H9 (cell line): ENCODE results near the gene CACNG8. TPM values are rescaled to one million over a fixed set of nuclear protein-coding genes. Genes with fewer than 3 reads are reported as not detected.
A peak's percentile ranks its signal among the peaks of the same experiment; 100 is the strongest.

Experiments used
- DNase-seq: peaks from one replicate; pipeline ENCODE4 v3.0.0-alpha.2; 2017
- H2AFZ ChIP-seq: one replicate; pipeline ENCODE4 v1.6.1; 2013; ENCODE audit warnings: mild to moderate bottlenecking, low read length, control low read depth, moderate library complexity
- H2AK5ac ChIP-seq: 2 replicates; pipeline ENCODE4 v1.6.1; 2013; ENCODE audit warnings: low read length, control low read depth, mixed read lengths; ENCODE audit not compliant: insufficient read length
- H2BK120ac ChIP-seq: one replicate; pipeline ENCODE4 v1.6.1; 2013; ENCODE audit warnings: low read depth, mild to moderate bottlenecking, low read length, control low read depth, inconsistent platforms; ENCODE audit not compliant: poor library complexity, severe bottlenecking
- H2BK12ac ChIP-seq: 2 replicates; pipeline ENCODE4 v1.6.1; 2013; ENCODE audit warnings: low read length, control low read depth, mixed read lengths, low read depth; ENCODE audit not compliant: insufficient read length
- H2BK15ac ChIP-seq: 2 replicates; pipeline ENCODE4 v1.6.1; 2013; ENCODE audit warnings: low read depth, low read length, control low read depth
- H2BK20ac ChIP-seq: one replicate; pipeline ENCODE4 v1.6.1; 2013; ENCODE audit warnings: low read depth, mild to moderate bottlenecking, low read length, control low read depth, inconsistent platforms; ENCODE audit not compliant: poor library complexity, severe bottlenecking
- H2BK5ac ChIP-seq: 2 replicates; pipeline ENCODE4 v1.6.1; 2013; ENCODE audit warnings: low read length, control low read depth, mixed read lengths; ENCODE audit not compliant: insufficient read length
- H3K14ac ChIP-seq: 2 replicates; pipeline ENCODE4 v1.6.1; 2013; ENCODE audit warnings: low read length, control low read depth; ENCODE audit not compliant: insufficient read depth
- H3K18ac ChIP-seq: 2 replicates; pipeline ENCODE4 v1.6.1; 2013; ENCODE audit warnings: low read depth, mild to moderate bottlenecking, mixed read lengths, low read length, control low read depth; ENCODE audit not compliant: insufficient read length
- H3K23ac ChIP-seq: 2 replicates; pipeline ENCODE4 v1.6.1; 2013; ENCODE audit warnings: low read length, control low read depth, mixed read lengths, low read depth; ENCODE audit not compliant: insufficient read length
- H3K23me2 ChIP-seq: 2 replicates; pipeline ENCODE4 v1.6.1; 2013; ENCODE audit warnings: low read depth, mild to moderate bottlenecking, mixed read lengths, low read length, control low read depth; ENCODE audit not compliant: insufficient read length, poor library complexity, severe bottlenecking
- H3K27ac ChIP-seq: 2 replicates; pipeline ENCODE4 v1.5.1; 2013; ENCODE audit warnings: low read length, control low read depth, mixed read lengths, low read depth; ENCODE audit not compliant: insufficient read length
- H3K27me3 ChIP-seq: 2 replicates; pipeline ENCODE4 v1.6.1; 2013; ENCODE audit warnings: low read length, control low read depth, inconsistent platforms; ENCODE audit not compliant: insufficient read depth
- H3K4ac ChIP-seq: 2 replicates; pipeline ENCODE4 v1.6.1; 2013; ENCODE audit warnings: low read depth, mild to moderate bottlenecking, control low read depth, inconsistent platforms, low read length, moderate library complexity
- H3K4me1 ChIP-seq: 2 replicates; pipeline ENCODE4 v1.6.1; 2013; ENCODE audit warnings: low read length, control low read depth, inconsistent platforms; ENCODE audit not compliant: insufficient read depth
- H3K4me2 ChIP-seq: 2 replicates; pipeline ENCODE4 v1.6.1; 2013; ENCODE audit warnings: low read length, control low read depth, mixed read lengths; ENCODE audit not compliant: insufficient read length, insufficient read depth
- H3K56ac ChIP-seq: 2 replicates; pipeline ENCODE4 v1.6.1; 2013; ENCODE audit warnings: low read depth, mild to moderate bottlenecking, mixed read lengths, low read length, control low read depth; ENCODE audit not compliant: insufficient read length
- H3K79me1 ChIP-seq: 2 replicates; pipeline ENCODE4 v1.6.1; 2013; ENCODE audit warnings: low read depth, mild to moderate bottlenecking, moderate library complexity, low read length, control low read depth, inconsistent platforms; ENCODE audit not compliant: insufficient read depth, poor library complexity, severe bottlenecking
- H3K79me2 ChIP-seq: 2 replicates; pipeline ENCODE4 v1.6.1; 2013; ENCODE audit warnings: low read length, control low read depth, inconsistent platforms; ENCODE audit not compliant: insufficient read depth
- H3K9ac ChIP-seq: 2 replicates; pipeline ENCODE4 v1.6.1; 2013; ENCODE audit warnings: low read length, control low read depth, mixed read lengths; ENCODE audit not compliant: insufficient read length; ENCODE audit errors: extremely low read depth
- H3K9me3 ChIP-seq: one replicate; pipeline ENCODE4 v1.6.1; 2013; ENCODE audit warnings: low read depth, low read length, inconsistent platforms; ENCODE audit not compliant: control insufficient read depth
- H3T11ph ChIP-seq: one replicate; pipeline ENCODE4 v1.6.1; 2013; ENCODE audit warnings: mild to moderate bottlenecking, low read length, control low read depth, inconsistent platforms
- H4K20me1 ChIP-seq: one replicate; pipeline ENCODE4 v1.6.1; 2013; ENCODE audit not compliant: control insufficient read depth, insufficient read length, insufficient read depth
- H4K5ac ChIP-seq: 2 replicates; pipeline ENCODE4 v1.6.1; 2013; ENCODE audit warnings: low read depth, mild to moderate bottlenecking, mixed read lengths, low read length, control low read depth; ENCODE audit not compliant: insufficient read length
- H4K8ac ChIP-seq: replicated peaks from 2 replicates; pipeline ENCODE4 v1.6.1; 2013; ENCODE audit warnings: low read length, control low read depth, mixed read lengths, low read depth; ENCODE audit not compliant: insufficient read length
- H4K91ac ChIP-seq: 2 replicates; pipeline ENCODE4 v1.6.1; 2013; ENCODE audit warnings: low read depth, mild to moderate bottlenecking, moderate library complexity, mixed read lengths, low read length, control low read depth; ENCODE audit not compliant: insufficient read length
- H3K27ac Mint-ChIP-seq, 3 experiments: 2 replicates in 2 of 3; 3 replicates in 1 of 3; pipeline ENCODE4 v1.8.0; 2020 to 2021; ENCODE audit warnings: mixed read lengths in 3 of 3, mild to moderate bottlenecking in 1 of 3, moderate library complexity in 1 of 3
- H3K27me3 Mint-ChIP-seq: 2 replicates; pipeline ENCODE4 v1.8.0; 2021; ENCODE audit warnings: low read depth, mild to moderate bottlenecking, moderate library complexity, mixed read lengths
- H3K36me3 Mint-ChIP-seq, 3 experiments: 2 replicates in 2 of 3; 3 replicates in 1 of 3; pipeline ENCODE4 v1.8.0; 2020 to 2021; ENCODE audit warnings: low read depth in 3 of 3, mixed read lengths in 3 of 3; ENCODE audit not compliant: insufficient read depth in 1 of 3
- H3K4me1 Mint-ChIP-seq, 2 experiments: 2 replicates each; pipeline ENCODE4 v1.8.0; 2020; ENCODE audit warnings: mixed read lengths in 2 of 2
- H3K4me3 Mint-ChIP-seq, 2 experiments: 2 replicates in 1 of 2; 3 replicates in 1 of 2; pipeline ENCODE4 v1.8.0; 2020 to 2021; ENCODE audit warnings: mild to moderate bottlenecking in 2 of 2, mixed read lengths in 2 of 2, moderate library complexity in 1 of 2
- H3K9me3 Mint-ChIP-seq, 2 experiments: 2 replicates in 1 of 2; 3 replicates in 1 of 2; pipeline ENCODE4 v1.8.0; 2020; ENCODE audit warnings: mild to moderate bottlenecking in 2 of 2, mixed read lengths in 2 of 2, moderate library complexity in 1 of 2
- WGBS: extraction: QIAGEN DNeasy Blood & Tissue Kit; methylation state at CpG from one replicate; pipeline ENCODE4 v1.1.7; 2013; ENCODE audit warnings: missing lambda C conversion rate, low lambda C conversion rate, mixed read lengths; ENCODE audit not compliant: insufficient read length; ENCODE audit errors: extremely low coverage; 5-methylcytosine and 5-hydroxymethylcytosine counted together
- total RNA-seq: library from RNA; stranded (reverse); gene quantifications from 2 replicates; pipeline ENCODE4 v1.2.1, GENCODE V29; 2021
- TF ChIP-seq, protein P1 (sequence below): fragments of 200-600 bp; sonication (generic); conservative IDR thresholded peaks from 3 replicates; pipeline ENCODE4 v1.8.0; 2021; ENCODE audit warnings: antibody characterized with exemption, mild to moderate bottlenecking

CACNG8 gene
- total RNA-seq, 1 experiment from 2014 or later, result 7.1 TPM

DNA sequence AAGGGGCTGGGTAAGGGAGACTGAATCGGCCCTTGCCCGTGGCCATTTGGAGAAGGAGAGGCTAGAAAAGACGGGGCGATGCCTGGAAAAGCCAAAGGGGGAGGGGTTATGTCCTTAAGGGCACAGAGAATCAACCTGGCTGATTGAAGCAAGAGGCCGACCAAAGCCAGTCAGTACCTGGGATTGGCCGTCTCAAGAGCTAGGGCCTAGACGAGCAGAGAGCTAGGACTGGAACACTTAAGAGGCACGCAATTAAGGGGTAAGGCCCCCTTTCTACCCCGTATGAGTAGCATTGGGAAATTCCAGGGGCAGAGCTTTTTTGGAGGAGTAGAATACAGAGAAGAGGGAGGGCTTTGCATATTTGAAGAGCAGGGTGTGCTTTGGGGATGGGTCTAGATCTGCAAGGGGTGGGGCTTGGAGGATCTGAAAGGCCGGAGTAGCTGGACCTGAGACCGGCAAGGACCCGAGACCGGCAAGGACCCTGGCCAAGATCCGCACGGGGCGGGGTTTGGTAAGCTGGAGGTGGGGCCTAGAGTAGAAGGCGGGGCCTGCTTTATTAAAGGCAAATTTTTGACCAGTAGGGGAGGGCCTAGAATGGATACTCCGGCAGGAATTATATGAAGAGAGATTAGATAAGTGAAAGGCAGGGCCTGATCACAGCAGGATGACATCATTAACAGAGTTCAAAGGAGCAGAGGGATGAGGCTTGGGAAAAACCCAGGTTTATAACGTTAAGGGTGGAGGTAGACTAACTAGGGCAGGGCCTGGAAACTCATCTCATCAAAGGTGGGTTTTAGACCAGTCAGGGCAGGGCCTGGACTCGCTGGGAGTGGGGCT is 18.0 kb downstream of the CACNG8 start:
- Histone ChIP-seq H3K56ac (no peak overlapping the region), H4K5ac (no peak overlapping the region), H2BK20ac (no peak overlapping the region), H3K4ac (no peak overlapping the region), H3K18ac (peak overlapping the region; percentile 54), H3K9ac (peak overlapping the region; percentile 36), H4K20me1 (no peaks in the 10 kb centered on the region), H3K9me3 (no peaks in the 10 kb centered on the region), H3K4me2 (peak overlapping the region; percentile 78), H3K23ac (no peak overlapping the region), H3K27ac (peak overlapping the region; percentile 24), H2BK12ac (no peak overlapping the region), H2BK5ac (no peak overlapping the region), H3K4me1 (peaks cover 2% of the 10 kb centered on the region; the same call in 1 of the 2 replicates), H3K14ac (no peak overlapping the region; the same call in 1 of the 2 replicates), H2BK120ac (no peak overlapping the region), H3K27me3 (no peaks in the 10 kb centered on the region), H4K8ac (no peak overlapping the region), H3K79me1 (no peaks in the 10 kb centered on the region), H2BK15ac (no peak overlapping the region), H4K91ac (no peak overlapping the region), H2AFZ (no peak overlapping the region), H3T11ph (no peak overlapping the region), H3K23me2 (peaks cover 24% of the 10 kb centered on the region), H3K79me2 (no peaks in the 10 kb centered on the region), H2AK5ac (no peak overlapping the region)
- no peaks in the 10 kb centered on the region; a peak in 1 of 5 replicates for H3K9me3 Mint-ChIP-seq
- peak; percentile 95 for DNase-seq
- TF ChIP-seq, protein P1, sequence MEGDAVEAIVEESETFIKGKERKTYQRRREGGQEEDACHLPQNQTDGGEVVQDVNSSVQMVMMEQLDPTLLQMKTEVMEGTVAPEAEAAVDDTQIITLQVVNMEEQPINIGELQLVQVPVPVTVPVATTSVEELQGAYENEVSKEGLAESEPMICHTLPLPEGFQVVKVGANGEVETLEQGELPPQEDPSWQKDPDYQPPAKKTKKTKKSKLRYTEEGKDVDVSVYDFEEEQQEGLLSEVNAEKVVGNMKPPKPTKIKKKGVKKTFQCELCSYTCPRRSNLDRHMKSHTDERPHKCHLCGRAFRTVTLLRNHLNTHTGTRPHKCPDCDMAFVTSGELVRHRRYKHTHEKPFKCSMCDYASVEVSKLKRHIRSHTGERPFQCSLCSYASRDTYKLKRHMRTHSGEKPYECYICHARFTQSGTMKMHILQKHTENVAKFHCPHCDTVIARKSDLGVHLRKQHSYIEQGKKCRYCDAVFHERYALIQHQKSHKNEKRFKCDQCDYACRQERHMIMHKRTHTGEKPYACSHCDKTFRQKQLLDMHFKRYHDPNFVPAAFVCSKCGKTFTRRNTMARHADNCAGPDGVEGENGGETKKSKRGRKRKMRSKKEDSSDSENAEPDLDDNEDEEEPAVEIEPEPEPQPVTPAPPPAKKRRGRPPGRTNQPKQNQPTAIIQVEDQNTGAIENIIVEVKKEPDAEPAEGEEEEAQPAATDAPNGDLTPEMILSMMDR, result no peak
- H3K27ac Mint-ChIP-seq, result peak overlapping the region; percentile 98 to 100 (median 99)
- H3K36me3 Mint-ChIP-seq, result no peaks in the 10 kb centered on the region; a peak in 2 of 7 replicates
- peaks cover 12% of the 10 kb centered on the region for H3K27me3 Mint-ChIP-seq
- WGBS, result no CpG with 5 or more reads among the region's 20 CpGs
- H3K4me1 Mint-ChIP-seq, result peaks cover 12 to 18% of the 10 kb centered on the region in 2 experiments
- H3K4me3 Mint-ChIP-seq, result peak overlapping the region; percentile 73 to 96
